IMR-90 (cell line): ENCODE data around the gene RIOK2. TPM values are rescaled to one million over a fixed set of nuclear protein-coding genes. Genes with fewer than 3 reads are reported as not detected.

ENCODE experiments used
- ATAC-seq: fragments of 200-7000 bp; cut with Tn5 transposase; 2 replicates; pipeline ENCODE4 v1.9.1; 2020; ENCODE audit warnings: low read depth, mild to moderate bottlenecking, moderate library complexity
- BruUV-seq: library from RNA; stranded (reverse); fragments of 400-500 nt; replicated peaks from 2 replicates; lab custom pipeline; 2021; lab: Mats Ljungman, UMichigan
- CTCF ChIA-PET: fragments of 300-600 bp; formaldehyde crosslinking; extraction: SDS; loops from one replicate; lab custom pipeline; 2021; ENCODE audit warnings: antibody characterized with exemption; lab: Yijun Ruan, JAX
- POLR2A ChIA-PET: fragments of 300-600 bp; sonication (Branson Sonifier 250); formaldehyde crosslinking; loops from one replicate; lab custom pipeline; 2022; ENCODE audit warnings: antibody characterized with exemption; ENCODE audit not compliant: unreplicated experiment; lab: Charles Lee
- DNase-seq: peaks from one replicate; pipeline ENCODE4 v3.0.0; 2013
- H2AFZ ChIP-seq: replicated peaks from 2 replicates; pipeline ENCODE3; 2013; ENCODE audit warnings: low read length, mild to moderate bottlenecking; ENCODE audit not compliant: poor library complexity
- H2AK5ac ChIP-seq: 2 replicates; pipeline ENCODE4 v1.6.1; 2013; ENCODE audit warnings: low read depth, low read length, inconsistent platforms
- H2AK9ac ChIP-seq: replicated peaks from 2 replicates; pipeline ENCODE3; 2013; ENCODE audit warnings: mild to moderate bottlenecking, low read depth, low read length, moderate library complexity; ENCODE audit not compliant: poor library complexity
- H2BK120ac ChIP-seq: 2 replicates; pipeline ENCODE4 v1.6.1; 2013; ENCODE audit warnings: low read depth, low read length, inconsistent platforms
- H2BK15ac ChIP-seq: 3 replicates; pipeline ENCODE4 v1.6.1; 2013; ENCODE audit warnings: low read depth, low read length, inconsistent platforms
- H2BK20ac ChIP-seq: 2 replicates; pipeline ENCODE4 v1.6.1; 2013; ENCODE audit warnings: low read depth, mild to moderate bottlenecking, inconsistent platforms, low read length, moderate library complexity
- H2BK5ac ChIP-seq: 2 replicates; pipeline ENCODE4 v1.6.1; 2013; ENCODE audit warnings: mild to moderate bottlenecking, low read depth, low read length, inconsistent platforms; ENCODE audit not compliant: poor library complexity, severe bottlenecking
- H3K14ac ChIP-seq: replicated peaks from 2 replicates; pipeline ENCODE4 v1.6.1; 2013; ENCODE audit warnings: low read depth, low read length, inconsistent platforms
- H3K18ac ChIP-seq: 2 replicates; pipeline ENCODE4 v1.6.1; 2013; ENCODE audit warnings: low read depth, low read length, control low read depth
- H3K23ac ChIP-seq: 2 replicates; pipeline ENCODE4 v1.6.1; 2013; ENCODE audit warnings: low read depth, low read length, inconsistent platforms
- H3K27ac ChIP-seq: 2 replicates; pipeline ENCODE4 v1.5.1; 2013; ENCODE audit warnings: mild to moderate bottlenecking, control low read depth, low read length; ENCODE audit not compliant: insufficient read depth
- H3K27me3 ChIP-seq: 2 replicates; pipeline ENCODE4 v1.6.1; 2013; ENCODE audit warnings: low read length; ENCODE audit not compliant: control insufficient read depth, insufficient read depth
- H3K36me3 ChIP-seq: 2 replicates; pipeline ENCODE4 v1.6.1; 2013; ENCODE audit warnings: low read length, mixed read lengths; ENCODE audit not compliant: control insufficient read depth, insufficient read depth
- H3K4ac ChIP-seq: 2 replicates; pipeline ENCODE4 v1.6.1; 2013; ENCODE audit warnings: low read depth, low read length, inconsistent platforms
- H3K4me1 ChIP-seq: 2 replicates; pipeline ENCODE4 v1.6.1; 2013; ENCODE audit warnings: low read length, mixed read lengths; ENCODE audit not compliant: control insufficient read depth, insufficient read depth
- H3K4me2 ChIP-seq: 2 replicates; pipeline ENCODE4 v1.6.1; 2013; ENCODE audit warnings: low read depth, mild to moderate bottlenecking, control low read depth, low read length, moderate library complexity
- H3K4me3 ChIP-seq: 2 replicates; pipeline ENCODE4 v1.5.1; 2013; ENCODE audit warnings: low read depth, mild to moderate bottlenecking, control low read depth, low read length, moderate library complexity; ENCODE audit not compliant: insufficient read depth
- H3K56ac ChIP-seq: 2 replicates; pipeline ENCODE4 v1.6.1; 2013; ENCODE audit warnings: low read length, inconsistent platforms; ENCODE audit not compliant: insufficient read depth; ENCODE audit errors: extremely low read depth
- H3K79me1 ChIP-seq, 2 experiments: 2 replicates each; pipeline ENCODE4 v1.6.1; 2013; ENCODE audit warnings: low read length in 2 of 2, inconsistent platforms in 1 of 2, low read depth in 1 of 2
- H3K9ac ChIP-seq: 2 replicates; pipeline ENCODE4 v1.6.1; 2013; ENCODE audit warnings: low read depth, low read length, control low read depth
- H3K9me1 ChIP-seq: 2 replicates; pipeline ENCODE4 v1.6.1; 2013; ENCODE audit warnings: low read length, inconsistent platforms; ENCODE audit not compliant: insufficient read depth
- H3K9me3 ChIP-seq: 2 replicates; pipeline ENCODE4 v1.6.1; 2013; ENCODE audit warnings: low read length; ENCODE audit not compliant: control insufficient read depth, insufficient read depth
- H4K20me1 ChIP-seq: 2 replicates; pipeline ENCODE4 v1.6.1; 2013; ENCODE audit warnings: low read length, inconsistent platforms; ENCODE audit not compliant: insufficient read depth
- H4K5ac ChIP-seq: 2 replicates; pipeline ENCODE4 v1.6.1; 2013; ENCODE audit warnings: mild to moderate bottlenecking, low read depth, low read length, control low read depth
- H4K8ac ChIP-seq, 2 experiments: 2 replicates each; pipeline ENCODE4 v1.6.1; 2013; ENCODE audit warnings: low read depth in 2 of 2, low read length in 2 of 2, control low read depth in 1 of 2, inconsistent platforms in 1 of 2
- H4K91ac ChIP-seq: 2 replicates; pipeline ENCODE4 v1.6.1; 2013; ENCODE audit warnings: low read depth, low read length, inconsistent platforms; ENCODE audit not compliant: insufficient read depth
- CTCF ChIP-seq: conservative IDR thresholded peaks from 2 replicates; pipeline ENCODE4 v1.5.1; 2012; ENCODE audit warnings: mild to moderate bottlenecking, low read depth, low read length, improper control_type of control experiment
- WGBS, 2 experiments: methylation state at CpG; one replicate each; pipeline versions ENCODE4 v1.1.5 to v1.1.7; 2013; ENCODE audit warnings: missing lambda C conversion rate in 2 of 2; ENCODE audit not compliant: insufficient read length in 1 of 2; ENCODE audit errors: extremely low coverage in 2 of 2; 5-methylcytosine and 5-hydroxymethylcytosine counted together
- dilution Hi-C: fragments of 300-500 bp; cut with HindIII; formaldehyde crosslinking; loops from one replicate; pipeline ENCODE4 v1.14.3; 2018; ENCODE audit warnings: low sequenced_read_pairs; ENCODE audit not compliant: unreplicated experiment
- in situ Hi-C: fragments of 300-500 bp; cut with MboI; formaldehyde crosslinking; loops from 3 replicates; pipeline ENCODE4 v1.14.3; 2019; ENCODE audit warnings: low sequenced_read_pairs, inconsistent platforms, mixed read lengths
- intact Hi-C: fragments of 100-400 bp; cut with micrococcal nuclease; formaldehyde crosslinking; loops from 2 replicates; pipeline ENCODE4 v1.10.0; 2022
- polyA plus RNA-seq, 3 experiments: library from polyadenylated mRNA; depleted of rRNA; stranded (reverse); fragments of >200 nt; gene quantifications; 2 replicates each; pipeline ENCODE4 v1.2.3, GENCODE V29; 2012; ENCODE audit warnings: low replicate concordance in 1 of 3
- total RNA-seq: library from RNA; depleted of rRNA; stranded (reverse); fragments of >200 nt; gene quantifications from 2 replicates; pipeline ENCODE4 v1.2.3, GENCODE V29; 2012

Gene RIOK2
- total and polyA plus RNA-seq, 2 of the 4 experiments (the other 2 are of a cell fraction): 10.7 to 17.7 TPM

- no peak overlapping the region for H3K4me3 ChIP-seq
- H2BK15ac ChIP-seq: no peak overlapping the region
- intact Hi-C loops: no loop called here
- TF ChIP-seq CTCF: no peak
- H3K4me1 ChIP-seq: no peaks in the 10 kb centered on the region
- no peak overlapping the region for H3K56ac ChIP-seq
- in situ Hi-C loops: no loop called here
- H2AK5ac ChIP-seq: no peak overlapping the region
- ChIA-PET CTCF (interaction anchor here (0.6 kb wide), 1 partner anchor 1251 kb away, joined by 3 read pairs; no protein-coding TSS in a partner anchor), POLR2A (no interaction called here)
- H4K8ac ChIP-seq: no peak overlapping the region
- no peak overlapping the region for H3K4ac ChIP-seq
- 60% methylated on average over 2 of the region's 4 CpGs; no CpG with 5 or more reads in 1 of the 2 experiments for WGBS, 2 experiments
- no peak overlapping the region for H2BK120ac ChIP-seq
- no peak overlapping the region for H3K4me2 ChIP-seq
- ATAC-seq (no peak), DNase-seq (no peak)
- H4K20me1 ChIP-seq: no peaks in the 10 kb centered on the region
- no peak overlapping the region for H4K91ac ChIP-seq
- no peak overlapping the region for H3K23ac ChIP-seq
- no peak overlapping the region for H2BK5ac ChIP-seq
- BruUV-seq: no TSS peak
- no peak overlapping the region for H4K5ac ChIP-seq
- no peak overlapping the region for H3K18ac ChIP-seq
- H3K27ac ChIP-seq: no peak overlapping the region
- no peaks in the 10 kb centered on the region for H3K9me3 ChIP-seq
- H3K27me3 ChIP-seq: no peaks in the 10 kb centered on the region
- no peaks in the 10 kb centered on the region for H3K36me3 ChIP-seq
- no peak overlapping the region for H3K14ac ChIP-seq
- H2AFZ ChIP-seq: peak overlapping the region; percentile 61
- H3K9me1 ChIP-seq: no peaks in the 10 kb centered on the region; the same call in 1 of the 2 replicates
- no peak overlapping the region for H3K9ac ChIP-seq
- no peak overlapping the region for H2BK20ac ChIP-seq
- no peak overlapping the region for H2AK9ac ChIP-seq
- H3K79me1 ChIP-seq: no peaks in the 10 kb centered on the region
- dilution Hi-C loops: no loop called here
These were observed 10.3 kb upstream of the RIOK2 start for GRCh38 chr5:97193355-97193688.
